HG02943 (cell line): ENCODE results near the gene TP53BP1.

Source experiments
- ATAC-seq: cut with Tn5 transposase; IDR thresholded peaks from one replicate; pipeline ENCODE4 v1.9.1; 2021; ENCODE audit warnings: mild to moderate bottlenecking, low read depth, moderate library complexity; ENCODE audit not compliant: unreplicated experiment

The TP53BP1 gene

GRCh38 chr15:43370310-43370974, 122.5 kb downstream of the TP53BP1 start:
- peak; percentile 21 for ATAC-seq

- ATAC-seq = no peak
These were observed 131.5 kb downstream of the TP53BP1 start for GRCh38 chr15:43361313-43361903.

- no peak for ATAC-seq
These were observed 132.1 kb downstream of the TP53BP1 start for GRCh38 chr15:43360821-43361220.
